ENCODE results near the gene FXYD1.

Gene FXYD1

DNA sequence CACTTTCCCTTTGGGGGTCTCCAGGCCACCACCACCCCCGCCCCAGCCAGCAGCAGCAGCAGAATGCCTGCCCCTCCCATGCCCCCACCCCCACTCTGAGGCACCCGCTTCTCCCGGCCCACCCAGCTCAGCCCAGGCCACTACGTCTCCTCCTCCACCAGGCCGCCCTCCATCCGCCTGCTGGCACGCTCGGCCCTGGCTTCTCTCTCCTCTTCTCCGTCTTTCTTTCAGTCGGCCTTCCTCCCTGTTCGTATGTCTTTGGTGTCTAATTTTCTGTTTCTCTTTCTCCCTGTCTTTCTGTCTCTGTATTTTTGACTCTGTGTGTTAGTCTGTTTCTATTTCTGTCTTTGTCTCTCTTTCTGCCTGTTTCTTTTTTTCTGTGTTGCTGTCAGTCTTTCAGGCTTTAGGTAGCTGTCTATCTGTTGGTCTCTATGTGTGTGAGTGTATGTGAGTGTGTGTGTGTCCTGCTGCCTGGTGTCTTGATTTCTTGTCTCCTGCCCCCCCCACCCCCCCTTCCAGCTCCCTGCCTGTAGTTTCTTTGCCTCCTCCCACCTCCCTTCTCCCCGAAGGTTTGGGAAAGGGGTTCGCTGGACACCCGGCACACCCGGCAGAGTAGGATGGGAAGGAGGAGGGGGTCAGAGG lies 3.9 kb upstream of the FXYD1 start, which contains the start of gene LGI4:
Gene LGI4 (minus strand): TSS at position 459 of the 642 bp plus-strand sequence. CDS start 379 bp downstream, at position 80.
- H3K27ac ChIP-seq (ENCODE audit: poor library complexity, severe bottlenecking): no peak within 1 kb of the TSS
- DNase-seq (ENCODE audit: low spot score): no peak
- no peaks in the 10 kb centered on the region for H3K27me3 ChIP-seq (ENCODE audit: insufficient read depth, poor library complexity, severe bottlenecking)
- H3K36me3 ChIP-seq (ENCODE audit: low read depth): no peaks in the 10 kb centered on the region
- TF ChIP-seq, protein P1, sequence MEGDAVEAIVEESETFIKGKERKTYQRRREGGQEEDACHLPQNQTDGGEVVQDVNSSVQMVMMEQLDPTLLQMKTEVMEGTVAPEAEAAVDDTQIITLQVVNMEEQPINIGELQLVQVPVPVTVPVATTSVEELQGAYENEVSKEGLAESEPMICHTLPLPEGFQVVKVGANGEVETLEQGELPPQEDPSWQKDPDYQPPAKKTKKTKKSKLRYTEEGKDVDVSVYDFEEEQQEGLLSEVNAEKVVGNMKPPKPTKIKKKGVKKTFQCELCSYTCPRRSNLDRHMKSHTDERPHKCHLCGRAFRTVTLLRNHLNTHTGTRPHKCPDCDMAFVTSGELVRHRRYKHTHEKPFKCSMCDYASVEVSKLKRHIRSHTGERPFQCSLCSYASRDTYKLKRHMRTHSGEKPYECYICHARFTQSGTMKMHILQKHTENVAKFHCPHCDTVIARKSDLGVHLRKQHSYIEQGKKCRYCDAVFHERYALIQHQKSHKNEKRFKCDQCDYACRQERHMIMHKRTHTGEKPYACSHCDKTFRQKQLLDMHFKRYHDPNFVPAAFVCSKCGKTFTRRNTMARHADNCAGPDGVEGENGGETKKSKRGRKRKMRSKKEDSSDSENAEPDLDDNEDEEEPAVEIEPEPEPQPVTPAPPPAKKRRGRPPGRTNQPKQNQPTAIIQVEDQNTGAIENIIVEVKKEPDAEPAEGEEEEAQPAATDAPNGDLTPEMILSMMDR (IDR thresholded peaks at IDR 0.05; ENCODE audit: poor library complexity, severe bottlenecking): no peak
- no peak for ATAC-seq (ENCODE audit: low read depth)
- H3K9me3 ChIP-seq (ENCODE audit: severe bottlenecking): no peaks in the 10 kb centered on the region
- no peaks in the 10 kb centered on the region for H3K4me1 ChIP-seq (ENCODE audit: insufficient read depth, poor library complexity, severe bottlenecking)
- H3K4me3 ChIP-seq (ENCODE audit: severe bottlenecking): no peak within 1 kb of the TSS

DNA sequence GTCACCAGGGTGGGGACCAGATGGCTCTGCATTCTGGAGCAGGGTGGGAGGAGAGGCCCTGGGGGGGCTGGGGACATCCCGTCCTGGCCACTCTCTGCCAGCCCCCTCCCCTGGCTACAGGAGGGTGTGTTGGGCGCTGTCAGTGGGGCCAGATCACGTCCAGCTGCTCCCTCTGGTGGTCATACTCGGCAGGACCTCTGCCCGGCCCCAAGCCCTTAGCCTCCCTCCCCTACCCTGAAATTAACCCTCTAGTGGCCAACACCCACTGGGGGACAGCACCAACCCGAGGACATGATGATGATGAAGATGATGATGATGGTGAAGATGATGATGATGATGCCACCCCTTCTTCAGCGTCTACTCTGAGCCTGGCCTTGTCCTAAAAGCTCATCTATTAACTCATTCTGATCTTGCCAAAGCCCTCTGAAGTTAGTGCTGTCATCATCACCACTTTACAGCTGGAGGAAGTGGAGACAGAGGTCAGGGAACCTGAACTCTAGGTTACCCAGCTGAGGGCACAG lies 3.2 kb upstream of the FXYD1 start:
- Histone ChIP-seq H3K4me3 (ENCODE audit: severe bottlenecking) (no peak overlapping the region), H3K9me3 (ENCODE audit: severe bottlenecking) (no peaks in the 10 kb centered on the region), H3K27ac (ENCODE audit: poor library complexity, severe bottlenecking) (no peak overlapping the region), H3K4me1 (ENCODE audit: insufficient read depth, poor library complexity, severe bottlenecking) (no peaks in the 10 kb centered on the region), H3K36me3 (ENCODE audit: low read depth) (no peaks in the 10 kb centered on the region), H3K27me3 (ENCODE audit: insufficient read depth, poor library complexity, severe bottlenecking) (no peaks in the 10 kb centered on the region)
- TF ChIP-seq, protein P1 (IDR thresholded peaks at IDR 0.05; ENCODE audit: poor library complexity, severe bottlenecking): peak; percentile 86
- ATAC-seq (ENCODE audit: low read depth) (peak; percentile 83), DNase-seq (ENCODE audit: low spot score) (no peak)

DNA sequence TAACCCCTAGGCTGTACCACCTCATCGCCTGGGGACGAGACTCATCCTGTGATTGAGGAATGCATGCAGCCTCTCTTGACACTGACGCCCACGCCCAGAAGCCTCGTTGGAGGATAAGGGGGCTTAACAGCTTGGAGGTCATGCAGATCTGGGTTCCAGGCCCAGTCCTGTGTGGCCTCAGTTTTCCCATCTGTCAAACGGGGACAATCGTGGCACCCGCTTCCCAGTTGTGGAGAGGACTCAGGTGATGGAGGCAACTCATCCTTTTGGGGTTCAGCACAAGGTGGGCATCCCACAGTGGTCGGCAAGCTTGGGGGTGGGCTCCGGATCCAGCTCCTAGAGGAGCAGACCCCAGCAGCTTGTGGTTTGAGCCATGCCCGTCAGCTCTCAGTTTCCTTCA lies 2.4 kb upstream of the FXYD1 start:
- Histone ChIP-seq H3K27me3 (ENCODE audit: insufficient read depth, poor library complexity, severe bottlenecking) (no peaks in the 10 kb centered on the region), H3K9me3 (ENCODE audit: severe bottlenecking) (no peaks in the 10 kb centered on the region), H3K4me1 (ENCODE audit: insufficient read depth, poor library complexity, severe bottlenecking) (no peaks in the 10 kb centered on the region), H3K27ac (ENCODE audit: poor library complexity, severe bottlenecking) (no peak overlapping the region), H3K4me3 (ENCODE audit: severe bottlenecking) (no peak overlapping the region), H3K36me3 (ENCODE audit: low read depth) (no peaks in the 10 kb centered on the region)
- TF ChIP-seq, protein P1 (IDR thresholded peaks at IDR 0.05; ENCODE audit: poor library complexity, severe bottlenecking): no peak
- DNase-seq (ENCODE audit: low spot score) (no peak), ATAC-seq (ENCODE audit: low read depth) (no peak)

DNA sequence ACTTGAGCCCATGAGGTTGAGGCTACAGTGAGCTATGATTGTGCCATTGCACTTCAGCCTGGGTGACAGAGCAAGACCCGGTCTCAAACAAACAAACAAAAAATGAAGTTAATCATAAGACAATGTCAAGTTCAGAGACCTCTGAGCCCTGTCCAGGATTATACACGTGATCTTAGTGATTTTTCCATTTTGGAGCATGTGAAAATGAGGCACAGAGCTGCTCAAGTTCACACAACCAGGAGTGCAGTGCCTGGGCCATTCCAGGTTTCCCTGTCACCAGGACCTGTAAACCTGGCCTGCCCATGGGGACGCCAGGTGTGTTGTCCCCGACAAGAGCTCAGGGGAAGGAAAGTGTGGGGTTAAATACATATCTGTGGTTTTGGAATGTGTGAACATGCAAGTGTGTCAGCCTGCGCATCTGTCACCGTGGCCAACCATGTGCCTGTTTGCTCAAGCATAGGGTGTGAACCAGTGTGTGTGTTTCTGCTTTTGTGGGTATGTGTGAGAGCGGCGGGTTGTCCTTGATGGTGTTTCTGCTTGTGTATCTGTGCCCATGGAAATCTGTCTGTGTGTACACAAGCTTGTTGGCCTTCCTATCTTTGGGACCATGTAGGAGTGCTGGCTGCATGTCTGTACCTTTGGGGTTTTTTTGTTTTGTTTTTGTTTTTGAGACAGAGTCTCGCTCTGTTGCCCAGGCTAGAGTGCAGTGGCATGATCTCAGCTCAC lies 1.5 kb upstream of the FXYD1 start:
- TF ChIP-seq, protein P1 (IDR thresholded peaks at IDR 0.05; ENCODE audit: poor library complexity, severe bottlenecking): no peak
- no peaks in the 10 kb centered on the region for H3K9me3 ChIP-seq (ENCODE audit: severe bottlenecking)
- H3K4me3 ChIP-seq (ENCODE audit: severe bottlenecking): no peak overlapping the region
- no peaks in the 10 kb centered on the region for H3K4me1 ChIP-seq (ENCODE audit: insufficient read depth, poor library complexity, severe bottlenecking)
- no peaks in the 10 kb centered on the region for H3K36me3 ChIP-seq (ENCODE audit: low read depth)
- DNase-seq (ENCODE audit: low spot score): no peak
- ATAC-seq (ENCODE audit: low read depth): no peak
- H3K27me3 ChIP-seq (ENCODE audit: insufficient read depth, poor library complexity, severe bottlenecking): peaks cover 7% of the 10 kb centered on the region
- no peak overlapping the region for H3K27ac ChIP-seq (ENCODE audit: poor library complexity, severe bottlenecking)
